Esophagus squamous epithelium (tissue), 5 donors: Measurements from ENCODE around the gene EPHA1. TPM values are rescaled to one million over a fixed set of nuclear protein-coding genes. Genes with fewer than 3 reads are reported as not detected.

ENCODE experiments used
- DNase-seq: peaks from one replicate; lab custom pipeline; 2025; lab: John Stamatoyannopoulos, UW
- H3K27ac ChIP-seq, 4 donors: fragments of 200-600 bp; sonication (generic); one replicate each; pipeline ENCODE4 v1.5.1; 2016 to 2019; ENCODE audit warnings: mild to moderate bottlenecking in 1 of 4
- H3K27me3 ChIP-seq, 4 donors: fragments of 200-600 bp; sonication (generic); 1 replicate in 3 of 4; 2 replicates in 1 of 4; pipeline versions ENCODE4 v1.5.1 to v1.6.0; 2017 to 2021; ENCODE audit warnings: antibody characterized with exemption in 1 of 4
- H3K36me3 ChIP-seq, 3 donors: fragments of 200-600 bp; sonication (generic); one replicate each; pipeline ENCODE4 v1.5.1; 2016 to 2019
- H3K4me1 ChIP-seq, 3 donors: fragments of 200-600 bp; sonication (generic); one replicate each; pipeline ENCODE4 v1.5.1; 2017 to 2019
- H3K4me3 ChIP-seq, 4 donors: fragments of 200-600 bp; sonication (generic); 1 replicate in 3 of 4; 2 replicates in 1 of 4; pipeline ENCODE4 v1.5.1; 2016 to 2019; ENCODE audit warnings: mild to moderate bottlenecking in 2 of 4, moderate library complexity in 1 of 4
- H3K9me3 ChIP-seq, 3 donors: fragments of 200-600 bp; sonication (generic); one replicate each; pipeline ENCODE4 v1.5.1; 2016 to 2019
- CTCF ChIP-seq, 6 experiments: fragments of 450-650 bp in 4 of 6; fragments of 200-600 bp in 2 of 6; sonication (generic) in 2 of 6; IDR thresholded peaks; one replicate each; pipeline ENCODE4 v1.5.1; 2016 to 2019; ENCODE audit warnings: antibody characterized with exemption in 6 of 6, mild to moderate bottlenecking in 4 of 6, moderate library complexity in 4 of 6
- POLR2A ChIP-seq, 4 donors: fragments of 450-650 bp; IDR thresholded peaks; one replicate each; pipeline ENCODE4 v1.6.1; 2017; ENCODE audit warnings: antibody characterized with exemption in 4 of 4, mild to moderate bottlenecking in 4 of 4, moderate library complexity in 3 of 4
- WGBS, 2 donors: methylation state at CpG; one replicate each; pipeline ENCODE4 v1.1.5; 2018; 5-methylcytosine and 5-hydroxymethylcytosine counted together
- intact Hi-C: fragments of 100-400 bp; cut with DNase I; formaldehyde crosslinking; loops from one replicate; pipeline ENCODE4 v1.15.0; 2022
- total RNA-seq, 4 donors: library from RNA; depleted of rRNA; stranded (reverse); fragments of >200 nt; gene quantifications; one replicate each; pipeline ENCODE4 v1.1.0, GENCODE V29; 2016
- donor health status: DM: yes; HTN: yes; CAD: no.

The EPHA1 gene
- total RNA-seq, 4 donors from 2014 or later: 64.5 to 132 (median 77.4) TPM

DNA sequence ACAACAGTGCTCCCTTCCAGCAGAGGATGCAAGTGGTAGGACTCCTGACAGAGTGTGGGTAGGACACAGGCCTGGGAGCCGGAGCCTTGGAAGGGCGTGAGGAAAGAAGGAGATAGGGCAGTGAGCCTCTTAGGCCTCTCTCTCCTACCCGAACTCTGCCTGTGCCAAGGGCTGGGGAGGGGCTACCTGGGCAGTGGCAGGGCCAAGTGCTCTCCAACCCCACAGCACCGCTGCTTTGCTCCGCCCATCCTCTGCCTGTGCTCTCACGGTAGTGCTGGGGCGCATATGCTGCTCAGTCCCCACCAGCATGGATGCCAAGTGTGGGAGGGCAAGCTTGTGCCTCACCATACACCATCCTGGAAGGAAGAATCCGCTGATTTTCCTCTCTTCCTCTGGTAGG lies 53.7 kb downstream of the EPHA1 start:
- peaks cover 0 to 16% (median 0%) of the 10 kb centered on the region in 4 donors for H3K27me3 ChIP-seq
- no peak for DNase-seq
- no peaks in the 10 kb centered on the region for H3K36me3 ChIP-seq
- no peak for TF ChIP-seq CTCF (IDR thresholded peaks at IDR 0.05)
- no peak for TF ChIP-seq POLR2A (IDR thresholded peaks at IDR 0.05)
- H3K4me1 ChIP-seq: no peaks in the 10 kb centered on the region
- H3K4me3 ChIP-seq: no peak overlapping the region
- intact Hi-C loops: no loop called here
- 77 to 89% methylated on average over 4 to 8 of the region's 8 CpGs for WGBS, 2 donors
- no peaks in the 10 kb centered on the region for H3K9me3 ChIP-seq
- no peak overlapping the region for H3K27ac ChIP-seq

GRCh38 chr7:143354376-143354775 lies 54.3 kb downstream of the EPHA1 start:
- H3K36me3 ChIP-seq: no peaks in the 10 kb centered on the region
- DNase-seq: no peak
- intact Hi-C loops: no loop called here
- H3K4me3 ChIP-seq: no peak overlapping the region
- peaks cover 0 to 11% (median 0%) of the 10 kb centered on the region in 4 donors for H3K27me3 ChIP-seq
- TF ChIP-seq CTCF (IDR thresholded peaks at IDR 0.05): no peak
- no peak for TF ChIP-seq POLR2A (IDR thresholded peaks at IDR 0.05)
- H3K4me1 ChIP-seq: no peaks in the 10 kb centered on the region
- H3K27ac ChIP-seq: no peak overlapping the region
- H3K9me3 ChIP-seq: no peaks in the 10 kb centered on the region
- WGBS, 2 donors: 78 to 87% methylated on average over 4 to 8 of the region's 8 CpGs

GRCh38 chr7:143352531-143353002 lies 56.1 kb downstream of the EPHA1 start:
- Histone ChIP-seq H3K4me1 (no peaks in the 10 kb centered on the region), H3K36me3 (no peaks in the 10 kb centered on the region), H3K9me3 (no peaks in the 10 kb centered on the region), H3K27me3 (peaks cover 0 to 4% (median 0%) of the 10 kb centered on the region in 4 donors), H3K27ac (no peak overlapping the region), H3K4me3 (no peak overlapping the region)
- WGBS, 2 donors: 82 to 92% methylated on average over 8 to 10 of the region's 11 CpGs
- DNase-seq: no peak
- intact Hi-C loops: no loop called here
- TF ChIP-seq POLR2A (IDR thresholded peaks at IDR 0.05) (no peak), CTCF (IDR thresholded peaks at IDR 0.05) (no peak)

- no peaks in the 10 kb centered on the region for H3K36me3 ChIP-seq
- no peaks in the 10 kb centered on the region for H3K9me3 ChIP-seq
- H3K27ac ChIP-seq: no peak overlapping the region
- H3K4me1 ChIP-seq: no peaks in the 10 kb centered on the region
- H3K27me3 ChIP-seq: peaks cover 0 to 4% (median 0%) of the 10 kb centered on the region in 4 donors
- no peak for TF ChIP-seq POLR2A (IDR thresholded peaks at IDR 0.05)
- TF ChIP-seq CTCF (IDR thresholded peaks at IDR 0.05): no peak
- no peak overlapping the region for H3K4me3 ChIP-seq
- DNase-seq: no peak
- WGBS, 2 donors: 81 to 93% methylated on average over 3 to 6 of the region's 9 CpGs
- intact Hi-C loops: no loop called here
Observed at GRCh38 chr7:143351574-143351973, 57.1 kb downstream of the EPHA1 start.

- no peaks in the 10 kb centered on the region for H3K9me3 ChIP-seq
- peaks cover 0 to 9% (median 0%) of the 10 kb centered on the region in 4 donors for H3K27me3 ChIP-seq
- intact Hi-C loops: no loop called here
- no peaks in the 10 kb centered on the region for H3K36me3 ChIP-seq
- no peak overlapping the region for H3K4me3 ChIP-seq
- WGBS, 2 donors: 62 to 68% methylated on average over 5 of the region's 5 CpGs
- TF ChIP-seq POLR2A (IDR thresholded peaks at IDR 0.05): no peak
- no peak for DNase-seq
- H3K4me1 ChIP-seq: no peaks in the 10 kb centered on the region
- no peak overlapping the region for H3K27ac ChIP-seq
Observed at GRCh38 chr7:143351060-143351459, 57.6 kb downstream of the EPHA1 start.

- Histone ChIP-seq H3K27ac (no peak overlapping the region), H3K27me3 (peaks cover 0 to 31% (median 0%) of the 10 kb centered on the region in 4 donors), H3K36me3 (no peaks in the 10 kb centered on the region), H3K4me1 (peaks cover 0 to 10% (median 0%) of the 10 kb centered on the region in 3 donors), H3K9me3 (no peaks in the 10 kb centered on the region), H3K4me3 (no peak overlapping the region)
- intact Hi-C loops: no loop called here
- TF ChIP-seq CTCF (IDR thresholded peaks at IDR 0.05) (no peak), POLR2A (IDR thresholded peaks at IDR 0.05) (no peak)
- 60 to 75% methylated on average over 5 of the region's 5 CpGs for WGBS, 2 donors
- no peak for DNase-seq
Observed at GRCh38 chr7:143347950-143348349, 60.7 kb downstream of the EPHA1 start.
